Gastroesophageal sphincter (tissue), 3 donors: ENCODE measurements around the gene PLXNA2.

Experiments
- CTCF ChIP-seq, 4 experiments: fragments of 200-600 bp in 2 of 4; fragments of 450-650 bp in 2 of 4; sonication (generic) in 1 of 4; IDR thresholded peaks; one replicate each; pipeline ENCODE4 v1.5.1; 2017 to 2019; ENCODE audit warnings: antibody characterized with exemption in 4 of 4, mild to moderate bottlenecking in 2 of 4, moderate library complexity in 2 of 4
- EP300 ChIP-seq: sonication (generic); formaldehyde crosslinking; IDR thresholded peaks from one replicate; pipeline ENCODE4 v1.6.1; 2017; ENCODE audit warnings: antibody characterized with exemption, mild to moderate bottlenecking

GRCh38 chr1:208242146-208242545 is 2.0 kb downstream of the PLXNA2 start:
- no peak for TF ChIP-seq CTCF (IDR thresholded peaks at IDR 0.05)
- TF ChIP-seq EP300 = no peak
